Tibial artery (tissue), 4 donors: ENCODE data around the gene PPFIA2.

Experiments used
- DNase-seq, 2 donors: peaks; one replicate each; pipeline ENCODE4 v3.0.0-alpha.2; 2019
- H3K27ac ChIP-seq, 2 donors: fragments of 200-600 bp; sonication (generic) in 1 of 2; 1 replicate in 1 of 2; 2 replicates in 1 of 2; pipeline ENCODE4 v1.5.1; 2018 to 2019; ENCODE audit warnings: mild to moderate bottlenecking in 1 of 2
- H3K27me3 ChIP-seq, 2 donors: fragments of 200-600 bp; sonication (generic) in 1 of 2; one replicate each; pipeline versions ENCODE4 v1.5.1 to v1.6.0; 2016 to 2019
- H3K36me3 ChIP-seq, 3 donors: fragments of 200-600 bp; sonication (generic) in 2 of 3; one replicate each; pipeline ENCODE4 v1.5.1; 2016 to 2019; ENCODE audit warnings: mild to moderate bottlenecking in 2 of 3
- H3K4me1 ChIP-seq, 4 donors: fragments of 200-600 bp; sonication (generic) in 2 of 4; 1 replicate in 3 of 4; 2 replicates in 1 of 4; pipeline ENCODE4 v1.5.1; 2016 to 2019
- H3K4me3 ChIP-seq, 2 donors: fragments of 200-600 bp; sonication (generic) in 1 of 2; 1 replicate in 1 of 2; 2 replicates in 1 of 2; pipeline ENCODE4 v1.5.1; 2018 to 2019; ENCODE audit warnings: mild to moderate bottlenecking in 2 of 2
- H3K9me3 ChIP-seq, 3 donors: fragments of 200-600 bp; sonication (generic) in 1 of 3; one replicate each; pipeline ENCODE4 v1.5.1; 2016 to 2019
- intact Hi-C: fragments of 100-400 bp; cut with DNase I; formaldehyde crosslinking; loops from one replicate; pipeline ENCODE4 v1.15.0; 2023; ENCODE audit warnings: low total_unique reads
- TF ChIP-seq, protein P1 (sequence below), 2 experiments: fragments of 200-600 bp in 1 of 2; fragments of 450-650 bp in 1 of 2; IDR thresholded peaks; one replicate each; pipeline ENCODE4 v1.5.1; 2017 to 2019; ENCODE audit warnings: antibody characterized with exemption in 2 of 2, mild to moderate bottlenecking in 1 of 2, moderate library complexity in 1 of 2

Gene PPFIA2

DNA sequence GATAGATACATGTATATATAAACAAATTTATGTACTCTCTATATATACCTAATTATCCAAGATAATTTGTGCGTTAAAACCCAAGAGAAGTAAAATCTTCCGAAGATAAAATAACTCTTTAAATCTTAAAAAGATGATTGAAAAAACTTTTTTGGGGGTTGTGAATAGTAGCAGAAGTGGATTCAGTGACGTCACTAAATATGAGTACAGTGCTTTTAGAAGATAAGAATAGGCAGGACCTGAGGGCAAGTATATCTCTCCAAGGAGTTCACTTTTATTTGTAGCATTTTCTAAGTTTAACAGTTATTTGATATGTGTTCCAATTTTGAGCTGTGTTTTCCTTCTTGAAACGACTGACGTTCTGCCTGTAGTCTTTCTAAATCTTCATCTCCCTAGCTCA, 319.8 kb downstream of the PPFIA2 start:
- Histone ChIP-seq H3K27ac (no peak overlapping the region), H3K36me3 (no peaks in the 10 kb centered on the region), H3K4me1 (no peaks in the 10 kb centered on the region), H3K4me3 (no peak overlapping the region), H3K27me3 (no peaks in the 10 kb centered on the region), H3K9me3 (no peaks in the 10 kb centered on the region)
- intact Hi-C loops = no loop called here
- no peak for DNase-seq
- TF ChIP-seq, protein P1, sequence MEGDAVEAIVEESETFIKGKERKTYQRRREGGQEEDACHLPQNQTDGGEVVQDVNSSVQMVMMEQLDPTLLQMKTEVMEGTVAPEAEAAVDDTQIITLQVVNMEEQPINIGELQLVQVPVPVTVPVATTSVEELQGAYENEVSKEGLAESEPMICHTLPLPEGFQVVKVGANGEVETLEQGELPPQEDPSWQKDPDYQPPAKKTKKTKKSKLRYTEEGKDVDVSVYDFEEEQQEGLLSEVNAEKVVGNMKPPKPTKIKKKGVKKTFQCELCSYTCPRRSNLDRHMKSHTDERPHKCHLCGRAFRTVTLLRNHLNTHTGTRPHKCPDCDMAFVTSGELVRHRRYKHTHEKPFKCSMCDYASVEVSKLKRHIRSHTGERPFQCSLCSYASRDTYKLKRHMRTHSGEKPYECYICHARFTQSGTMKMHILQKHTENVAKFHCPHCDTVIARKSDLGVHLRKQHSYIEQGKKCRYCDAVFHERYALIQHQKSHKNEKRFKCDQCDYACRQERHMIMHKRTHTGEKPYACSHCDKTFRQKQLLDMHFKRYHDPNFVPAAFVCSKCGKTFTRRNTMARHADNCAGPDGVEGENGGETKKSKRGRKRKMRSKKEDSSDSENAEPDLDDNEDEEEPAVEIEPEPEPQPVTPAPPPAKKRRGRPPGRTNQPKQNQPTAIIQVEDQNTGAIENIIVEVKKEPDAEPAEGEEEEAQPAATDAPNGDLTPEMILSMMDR (IDR thresholded peaks at IDR 0.05) = no peak

DNA sequence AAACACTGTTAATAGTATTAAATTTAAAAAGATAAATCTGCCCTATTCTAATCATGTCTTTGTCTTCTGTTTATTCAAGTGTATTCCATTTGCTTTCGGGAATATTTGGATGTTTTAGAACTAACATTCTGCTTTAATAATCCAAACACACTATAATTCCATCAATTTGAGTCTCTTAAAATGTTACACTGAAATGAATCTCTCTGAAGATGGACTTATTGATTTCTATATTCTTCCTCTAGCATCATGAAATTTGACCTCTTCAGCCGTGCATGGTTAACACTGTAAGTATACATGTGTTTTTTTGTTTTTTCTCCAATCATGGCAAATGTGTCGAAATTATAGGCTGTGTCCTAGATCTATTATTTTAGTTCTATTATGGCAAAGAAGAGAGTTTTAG, 342.1 kb downstream of the PPFIA2 start:
- peaks cover 0 to 12% (median 0%) of the 10 kb centered on the region in 3 donors for H3K9me3 ChIP-seq
- peaks cover 0 to 5% (median 4%) of the 10 kb centered on the region in 3 donors for H3K36me3 ChIP-seq
- TF ChIP-seq, protein P1 (IDR thresholded peaks at IDR 0.05) = no peak
- intact Hi-C loops = no loop called here
- H3K4me3 ChIP-seq = no peak overlapping the region
- DNase-seq = no peak
- no peaks in the 10 kb centered on the region for H3K27me3 ChIP-seq
- H3K27ac ChIP-seq = no peak overlapping the region
- no peaks in the 10 kb centered on the region for H3K4me1 ChIP-seq

DNA sequence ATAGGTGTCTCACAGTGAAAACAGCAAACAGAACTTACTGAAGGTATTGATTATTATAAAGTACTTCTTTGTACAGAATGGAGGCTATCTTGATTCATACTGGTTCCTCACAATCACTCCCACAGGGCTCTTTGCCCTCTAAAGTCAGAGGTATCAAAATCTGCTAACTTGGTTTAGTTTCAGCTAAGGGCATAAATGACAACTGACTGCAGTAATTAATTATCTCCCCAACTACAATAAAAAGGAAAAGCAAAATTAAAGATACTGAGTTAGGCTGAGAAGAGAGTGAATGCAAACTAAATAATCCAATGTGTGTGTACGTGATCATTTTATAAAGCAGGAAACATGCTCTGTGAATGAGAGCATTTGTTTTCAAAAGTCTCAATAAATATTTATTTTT, 342.6 kb downstream of the PPFIA2 start:
- Histone ChIP-seq H3K36me3 (peaks cover 0 to 5% (median 4%) of the 10 kb centered on the region in 3 donors), H3K27me3 (no peaks in the 10 kb centered on the region), H3K27ac (no peak overlapping the region), H3K4me3 (no peak overlapping the region), H3K9me3 (peaks cover 0 to 8% (median 0%) of the 10 kb centered on the region in 3 donors), H3K4me1 (no peaks in the 10 kb centered on the region)
- intact Hi-C loops = no loop called here
- DNase-seq = no peak
- TF ChIP-seq, protein P1 (IDR thresholded peaks at IDR 0.05) = no peak

DNA sequence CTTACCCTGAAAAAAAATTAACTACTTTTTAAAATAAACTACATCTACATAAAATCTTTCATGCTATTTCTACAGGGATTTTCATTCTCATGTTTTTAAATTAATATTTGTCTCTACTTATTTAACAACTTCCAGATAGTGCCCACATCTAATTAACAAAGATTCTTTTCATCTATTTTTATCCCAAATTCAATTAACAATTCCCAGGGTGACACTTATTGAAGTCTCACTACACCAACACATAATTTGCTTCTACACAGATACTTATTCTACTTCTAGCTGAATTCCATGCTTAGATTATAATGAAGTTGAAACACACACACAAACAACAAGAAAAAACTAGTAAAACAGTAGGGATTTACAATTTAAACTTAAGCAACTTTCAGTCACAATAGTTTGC, 344.7 kb downstream of the PPFIA2 start:
- Histone ChIP-seq H3K36me3 (no peaks in the 10 kb centered on the region), H3K4me1 (no peaks in the 10 kb centered on the region), H3K27ac (no peak overlapping the region), H3K9me3 (no peaks in the 10 kb centered on the region), H3K27me3 (no peaks in the 10 kb centered on the region), H3K4me3 (no peak overlapping the region)
- TF ChIP-seq, protein P1 (IDR thresholded peaks at IDR 0.05) = no peak
- DNase-seq = no peak
- intact Hi-C loops = no loop called here

DNA sequence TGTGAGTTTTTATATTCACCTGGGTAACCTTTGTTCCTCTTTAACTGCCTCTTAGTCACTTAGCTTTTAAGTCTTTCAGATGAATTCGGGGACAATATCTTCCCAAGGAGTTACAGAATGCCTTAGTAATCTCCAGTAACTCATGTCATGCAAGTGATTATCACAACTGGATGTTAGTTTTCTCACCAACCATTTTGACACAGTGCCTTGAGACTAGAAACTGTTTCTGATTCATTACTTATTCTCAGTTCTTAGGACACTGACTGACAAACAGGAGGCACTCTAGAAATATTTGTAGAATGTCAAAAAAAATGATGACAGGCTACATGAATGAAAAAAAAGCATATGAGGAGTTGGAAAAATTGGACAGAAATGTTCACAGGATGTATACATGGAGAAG, 346.2 kb downstream of the PPFIA2 start:
- Histone ChIP-seq H3K4me1 (no peaks in the 10 kb centered on the region), H3K9me3 (no peaks in the 10 kb centered on the region), H3K27ac (no peak overlapping the region), H3K4me3 (no peak overlapping the region), H3K27me3 (no peaks in the 10 kb centered on the region), H3K36me3 (no peaks in the 10 kb centered on the region)
- DNase-seq = no peak
- intact Hi-C loops = no loop called here
- TF ChIP-seq, protein P1 (IDR thresholded peaks at IDR 0.05) = no peak

DNA sequence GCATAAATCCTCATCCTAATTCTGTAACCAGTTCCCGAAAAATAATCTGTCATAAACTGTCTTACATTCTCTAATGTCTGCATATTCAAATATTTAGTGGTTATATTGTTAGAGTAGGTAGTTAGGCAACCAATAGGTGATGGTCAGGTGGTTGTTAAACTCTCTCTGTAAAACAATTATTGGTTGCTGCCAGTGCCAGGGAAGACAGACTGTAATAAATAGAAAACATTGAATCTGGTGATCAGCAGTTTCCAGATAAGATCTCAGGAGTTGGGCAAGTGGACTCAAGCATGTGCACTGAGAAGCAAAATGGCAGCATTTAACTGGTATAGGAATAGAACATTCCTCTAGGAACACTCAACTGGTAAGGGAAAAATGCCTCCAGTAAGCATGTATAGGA, 355.8 kb downstream of the PPFIA2 start:
- TF ChIP-seq, protein P1 (IDR thresholded peaks at IDR 0.05) = no peak
- Histone ChIP-seq H3K9me3 (no peaks in the 10 kb centered on the region), H3K36me3 (peaks cover 0 to 4% (median 0%) of the 10 kb centered on the region in 3 donors), H3K4me1 (no peaks in the 10 kb centered on the region), H3K27ac (no peak overlapping the region), H3K27me3 (no peaks in the 10 kb centered on the region), H3K4me3 (no peak overlapping the region)
- no peak for DNase-seq
- intact Hi-C loops = no loop called here
